GM23248 (cell line): ENCODE results near the gene GULP1.

Experiments
- EZH2 ChIP-seq: fragments of 200-600 bp; sonication (generic); IDR thresholded peaks from 2 replicates; pipeline ENCODE4 v1.6.1; 2018; ENCODE audit warnings: antibody characterized with exemption, mild to moderate bottlenecking; ENCODE audit not compliant: insufficient read depth, poor library complexity, severe bottlenecking
- EZH2phosphoT487 ChIP-seq: fragments of 200-600 bp; sonication (generic); IDR thresholded peaks from 2 replicates; pipeline ENCODE4 v1.6.1; 2018; ENCODE audit warnings: antibody characterized with exemption, moderate library complexity, mild to moderate bottlenecking, low read depth; ENCODE audit not compliant: insufficient read depth

DNA sequence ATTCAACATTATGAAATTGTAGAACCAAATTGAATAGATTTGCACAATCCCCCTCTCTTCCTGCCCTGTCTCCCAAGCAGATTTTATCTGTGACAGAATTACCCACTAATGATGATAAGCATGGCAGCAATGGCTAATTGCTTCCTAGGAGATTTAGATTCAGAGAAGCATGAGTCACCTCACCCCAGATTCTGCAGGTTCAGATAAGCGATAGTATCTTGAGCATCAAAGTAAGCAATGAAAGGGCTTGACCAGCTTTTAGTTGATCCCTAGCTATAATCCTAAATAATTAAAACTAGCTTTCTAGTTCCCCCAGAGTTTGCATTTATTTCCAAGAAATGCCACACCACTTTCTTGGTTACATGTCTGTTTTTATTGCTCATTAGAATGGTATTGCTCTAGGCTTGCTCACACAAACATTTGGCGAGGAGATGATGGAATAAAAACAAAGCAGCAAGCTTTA, 204.3 kb downstream of the GULP1 start:
- no peak for TF ChIP-seq EZH2
- no peak for TF ChIP-seq EZH2phosphoT487
